ENCODE data around the gene WDR37.
"Not testable (repeated sequence)": the region's sequence is repeated elsewhere in the genome, so short reads cannot be mapped to it uniquely, and the experiment has no call there.

Gene WDR37

DNA sequence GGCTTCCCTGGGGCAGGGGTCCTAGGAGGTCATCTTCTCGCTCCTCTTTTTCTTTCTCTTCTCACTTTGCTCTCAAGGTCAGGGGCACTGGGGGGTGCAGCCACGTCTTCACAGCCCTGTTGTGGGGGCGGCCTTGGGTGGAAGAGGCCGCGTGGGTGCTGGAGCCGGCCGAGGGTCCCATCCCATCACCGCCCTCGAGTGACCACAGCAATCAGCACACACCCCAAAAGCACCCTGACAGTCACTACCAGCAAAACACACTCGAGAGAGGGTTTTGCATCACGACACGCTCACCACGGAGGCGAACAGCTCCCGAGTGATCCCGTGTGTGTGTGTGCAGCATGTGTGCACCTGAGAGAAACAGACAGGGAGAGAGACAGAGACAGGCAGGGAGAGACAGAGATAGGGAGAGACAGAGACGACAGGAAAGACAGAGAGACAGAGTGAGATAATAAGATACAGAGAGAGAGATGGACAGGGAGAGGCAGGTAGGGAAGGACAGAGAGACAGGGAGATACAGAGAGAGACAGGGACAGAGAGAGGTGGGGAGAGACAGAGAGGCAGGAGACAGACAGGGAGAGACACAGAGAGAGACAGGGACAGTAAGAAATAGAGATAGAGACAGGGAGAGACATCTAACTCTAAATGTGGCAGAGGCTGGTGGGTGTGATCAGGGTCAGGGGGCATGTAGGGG lies 100.9 kb downstream of the WDR37 start:
- DNase-seq: no peak
- no peak for TF ChIP-seq CTCF (IDR thresholded peaks at IDR 0.05; ENCODE audit: low read depth, low read length)
- H3K4me3 ChIP-seq (ENCODE audit: low read depth, low read length): no peak overlapping the region
- no peaks in the 10 kb centered on the region for H3K27me3 ChIP-seq (ENCODE audit: insufficient read depth, low read depth, severe bottlenecking)
- no peaks in the 10 kb centered on the region for H3K9me3 ChIP-seq (ENCODE audit: severe bottlenecking)
- no peak overlapping the region for H3K27ac ChIP-seq
- H3K36me3 ChIP-seq: no peaks in the 10 kb centered on the region

DNA sequence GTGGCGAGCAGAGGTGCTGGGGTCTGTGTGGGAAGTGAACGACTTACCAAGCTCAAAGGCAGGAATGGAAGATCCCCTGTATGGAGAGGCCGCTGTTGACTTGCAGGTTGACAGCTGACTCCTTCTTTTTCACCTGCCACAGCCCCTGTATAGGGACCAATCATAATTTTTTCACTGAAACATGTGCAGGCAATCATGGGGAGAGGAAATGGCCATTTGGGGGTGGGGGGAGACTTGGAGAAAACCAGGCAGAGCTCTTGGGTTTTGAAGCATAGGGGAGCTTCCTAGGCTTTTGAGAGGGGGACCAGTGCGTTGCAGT lies 101.4 kb downstream of the WDR37 start:
- Histone ChIP-seq H3K4me3 (ENCODE audit: low read depth, low read length) (no peak overlapping the region), H3K36me3 (no peaks in the 10 kb centered on the region), H3K27me3 (ENCODE audit: insufficient read depth, low read depth, severe bottlenecking) (no peaks in the 10 kb centered on the region), H3K27ac (no peak overlapping the region), H3K9me3 (ENCODE audit: severe bottlenecking) (no peaks in the 10 kb centered on the region)
- no peak for TF ChIP-seq CTCF (IDR thresholded peaks at IDR 0.05; ENCODE audit: low read depth, low read length)
- DNase-seq: no peak

DNA sequence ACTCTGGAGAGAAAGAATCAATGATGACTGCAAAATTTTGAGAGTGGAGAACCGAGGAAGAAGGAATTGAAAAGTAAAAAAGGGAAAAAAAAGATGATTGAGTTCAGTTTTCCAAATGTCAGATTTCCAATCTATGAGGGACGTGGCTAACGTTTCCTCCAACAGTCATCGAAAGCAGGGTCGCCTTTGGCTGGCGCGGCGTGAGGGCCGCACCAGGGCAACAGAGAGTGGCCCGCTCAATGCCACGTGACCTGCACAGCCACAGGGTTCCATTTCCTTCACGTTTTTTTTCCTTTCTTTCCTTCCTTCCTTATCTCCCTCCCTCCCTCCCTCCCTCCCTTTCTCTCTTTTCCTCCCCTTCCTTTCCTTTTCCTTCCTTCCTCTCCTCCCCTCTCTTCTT lies 101.9 kb downstream of the WDR37 start:
- no peaks in the 10 kb centered on the region for H3K36me3 ChIP-seq
- TF ChIP-seq CTCF (IDR thresholded peaks at IDR 0.05; ENCODE audit: low read depth, low read length): no peak
- DNase-seq: no peak
- no peaks in the 10 kb centered on the region for H3K9me3 ChIP-seq (ENCODE audit: severe bottlenecking)
- H3K27me3 ChIP-seq (ENCODE audit: insufficient read depth, low read depth, severe bottlenecking): no peaks in the 10 kb centered on the region
- H3K27ac ChIP-seq: no peak overlapping the region
- no peak overlapping the region for H3K4me3 ChIP-seq (ENCODE audit: low read depth, low read length)

GRCh38 chr10:1158536-1158935 lies 102.4 kb downstream of the WDR37 start:
- not testable (repeated sequence) for H3K4me3 ChIP-seq (ENCODE audit: low read depth, low read length); DNase-seq; H3K27ac ChIP-seq; H3K36me3 ChIP-seq; H3K27me3 ChIP-seq (ENCODE audit: insufficient read depth, low read depth, severe bottlenecking); H3K9me3 ChIP-seq (ENCODE audit: severe bottlenecking)

GRCh38 chr10:1159131-1160061 lies 103.2 kb downstream of the WDR37 start:
- no peaks in the 10 kb centered on the region for H3K36me3 ChIP-seq
- no peak overlapping the region for H3K4me3 ChIP-seq (ENCODE audit: low read depth, low read length)
- no peaks in the 10 kb centered on the region for H3K9me3 ChIP-seq (ENCODE audit: severe bottlenecking)
- DNase-seq: no peak
- no peak overlapping the region for H3K27ac ChIP-seq
- no peaks in the 10 kb centered on the region for H3K27me3 ChIP-seq (ENCODE audit: insufficient read depth, low read depth, severe bottlenecking)
- TF ChIP-seq CTCF (IDR thresholded peaks at IDR 0.05; ENCODE audit: low read depth, low read length): no peak

GRCh38 chr10:1160561-1161314 lies 104.6 kb downstream of the WDR37 start:
- no peaks in the 10 kb centered on the region for H3K36me3 ChIP-seq
- no peaks in the 10 kb centered on the region for H3K9me3 ChIP-seq (ENCODE audit: severe bottlenecking)
- no peak for TF ChIP-seq CTCF (IDR thresholded peaks at IDR 0.05; ENCODE audit: low read depth, low read length)
- no peak for DNase-seq
- H3K27ac ChIP-seq: no peak overlapping the region
- H3K4me3 ChIP-seq (ENCODE audit: low read depth, low read length): no peak overlapping the region
- H3K27me3 ChIP-seq (ENCODE audit: insufficient read depth, low read depth, severe bottlenecking): no peaks in the 10 kb centered on the region

DNA sequence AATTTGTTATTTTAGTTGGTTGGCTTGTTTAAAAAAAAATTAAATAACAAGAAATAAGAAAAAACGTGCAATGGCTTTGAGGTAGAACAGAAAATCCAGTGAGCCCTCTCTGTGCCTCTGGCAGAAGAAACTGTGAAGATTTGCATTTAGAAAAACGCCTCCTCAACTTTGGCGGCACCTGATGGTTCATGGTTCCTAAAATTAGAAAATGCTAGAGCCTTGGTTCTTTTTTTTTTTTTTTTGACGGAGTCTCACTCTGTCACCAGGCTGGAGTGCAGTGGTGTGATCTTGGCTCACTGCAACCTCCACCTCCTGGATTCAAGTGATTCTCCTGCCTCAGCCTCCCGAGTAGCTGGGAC lies 105.1 kb downstream of the WDR37 start:
- not testable (repeated sequence) for H3K36me3 ChIP-seq; DNase-seq; H3K4me3 ChIP-seq (ENCODE audit: low read depth, low read length); H3K9me3 ChIP-seq (ENCODE audit: severe bottlenecking); H3K27ac ChIP-seq; H3K27me3 ChIP-seq (ENCODE audit: insufficient read depth, low read depth, severe bottlenecking)

All from WERI-Rb-1 (cell line).